CD4-positive, alpha-beta memory T cell (primary cell): ENCODE results near the gene RNF144A. TPM values are rescaled to one million over a fixed set of nuclear protein-coding genes. Genes with fewer than 3 reads are reported as not detected.

Experiments used
- CTCF ChIA-PET: fragments of 350-600 bp; sonication (Branson Sonifier 250); formaldehyde crosslinking; loops from one replicate; lab custom pipeline; 2021; ENCODE audit warnings: inconsistent platforms; ENCODE audit not compliant: partially characterized antibody; lab: Charles Lee
- POLR2A ChIA-PET: fragments of 350-600 bp; sonication (Branson Sonifier 250); formaldehyde crosslinking; loops from one replicate; lab custom pipeline; 2021; ENCODE audit not compliant: partially characterized antibody; lab: Charles Lee
- DNase-seq, 5 donors: peaks; one replicate each; pipeline versions ENCODE4 v3.0.0 to v3.0.0-alpha.2; 2020 to 2022; ENCODE audit warnings: mixed read lengths in 1 of 5
- H3K27ac ChIP-seq: one replicate; pipeline ENCODE4 v1.7.0; 2013; ENCODE audit warnings: low read depth, low read length
- H3K27me3 ChIP-seq: 2 replicates; pipeline ENCODE4 v1.7.0; 2013; ENCODE audit warnings: mild to moderate bottlenecking, low read length, moderate library complexity; ENCODE audit not compliant: insufficient read depth
- H3K36me3 ChIP-seq: 2 replicates; pipeline ENCODE4 v1.7.0; 2013; ENCODE audit warnings: mild to moderate bottlenecking, low read length, moderate library complexity; ENCODE audit not compliant: insufficient read depth
- H3K4me1 ChIP-seq: 2 replicates; pipeline ENCODE4 v1.7.0; 2013; ENCODE audit warnings: mild to moderate bottlenecking, low read length, moderate library complexity; ENCODE audit not compliant: insufficient read depth
- H3K4me3 ChIP-seq, 2 donors: one replicate each; pipeline ENCODE4 v1.7.0; 2013; ENCODE audit warnings: low read length in 2 of 2, mild to moderate bottlenecking in 1 of 2
- H3K9me3 ChIP-seq, 2 donors: one replicate each; pipeline ENCODE4 v1.7.0; 2013; ENCODE audit warnings: low read length in 2 of 2, control low read depth in 1 of 2; ENCODE audit not compliant: control insufficient read depth in 1 of 2
- H3K27ac Mint-ChIP-seq, 7 donors: one replicate each; pipeline ENCODE4 v1.8.0; 2020 to 2021; ENCODE audit warnings: mixed read lengths in 7 of 7, mild to moderate bottlenecking in 6 of 7, inconsistent platforms in 3 of 7, moderate library complexity in 3 of 7
- H3K27me3 Mint-ChIP-seq, 2 donors: one replicate each; pipeline ENCODE4 v1.8.0; 2020 to 2021; ENCODE audit warnings: mixed read lengths in 2 of 2
- H3K36me3 Mint-ChIP-seq, 2 donors: one replicate each; pipeline ENCODE4 v1.8.0; 2020 to 2021; ENCODE audit warnings: mixed read lengths in 2 of 2, inconsistent platforms in 1 of 2, mild to moderate bottlenecking in 1 of 2
- H3K4me1 Mint-ChIP-seq, 4 donors: one replicate each; pipeline ENCODE4 v1.8.0; 2020 to 2021; ENCODE audit warnings: mixed read lengths in 4 of 4, mild to moderate bottlenecking in 1 of 4
- H3K4me3 Mint-ChIP-seq, 8 donors: one replicate each; pipeline ENCODE4 v1.8.0; 2020 to 2021; ENCODE audit warnings: mixed read lengths in 8 of 8, mild to moderate bottlenecking in 7 of 8, moderate library complexity in 6 of 8, inconsistent platforms in 3 of 8
- H3K9me3 Mint-ChIP-seq, 8 donors: one replicate each; pipeline ENCODE4 v1.8.0; 2020 to 2021; ENCODE audit warnings: mixed read lengths in 8 of 8, mild to moderate bottlenecking in 5 of 8, inconsistent platforms in 3 of 8, moderate library complexity in 1 of 8
- intact Hi-C: fragments of 100-400 bp; cut with micrococcal nuclease; formaldehyde crosslinking; loops from one replicate; pipeline ENCODE4 v1.15.1; 2023
- polyA plus RNA-seq, 2 donors: library from polyadenylated mRNA; unstranded; fragments of 300-500 nt; fragmentation: Illumina TruSeq; gene quantifications; one replicate each; pipeline ENCODE4 v1.2.3, GENCODE V29; 2021
- total RNA-seq, 2 experiments: library from RNA; stranded (reverse); gene quantifications; one replicate each; pipeline ENCODE4 v1.2.3, GENCODE V29; 2021

RNF144A gene
- total and polyA plus RNA-seq, 4 experiments from 2014 or later, result 3.9 to 41.1 (median 23.8) TPM

DNA sequence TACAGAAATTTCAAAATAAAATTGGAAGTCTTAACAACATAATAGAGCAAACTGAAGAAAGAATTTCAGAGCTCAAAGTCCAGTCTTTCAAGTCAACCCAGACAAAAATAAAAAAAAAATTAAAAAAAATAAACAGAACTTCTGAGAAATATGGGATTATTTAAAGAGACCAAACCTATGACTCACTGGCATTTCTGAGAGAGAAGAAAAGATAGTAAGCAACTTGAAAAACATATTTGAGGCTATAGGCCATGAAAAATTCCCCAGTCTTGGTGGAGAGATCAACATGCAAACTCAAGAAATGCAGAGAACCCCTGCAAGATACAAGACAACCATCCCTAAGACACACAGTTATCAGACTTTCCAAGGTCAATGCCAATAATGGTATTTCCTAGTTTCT, 167.4 kb downstream of the RNF144A start:
- H3K36me3 ChIP-seq, result no peaks in the 10 kb centered on the region
- peaks cover 0 to 5% of the 10 kb centered on the region in 2 donors for H3K9me3 ChIP-seq
- H3K36me3 Mint-ChIP-seq, result peaks cover 4 to 15% of the 10 kb centered on the region in 2 donors
- H3K4me1 ChIP-seq, result no peaks in the 10 kb centered on the region
- no peaks in the 10 kb centered on the region for H3K27me3 ChIP-seq
- ChIA-PET POLR2A (no interaction called here), CTCF (interaction anchor here (0.7 to 1.9 kb wide), 4 partner anchors 11 to 188 kb away, joined by 3 to 5 read pairs (median 4); no protein-coding TSS in a partner anchor)
- no peak overlapping the region for H3K27ac ChIP-seq
- no peak for DNase-seq
- peaks cover 0 to 27% (median 15%) of the 10 kb centered on the region in 8 donors for H3K9me3 Mint-ChIP-seq
- H3K27me3 Mint-ChIP-seq, result no peaks in the 10 kb centered on the region
- peaks cover 0 to 2% (median under 1%) of the 10 kb centered on the region in 4 donors for H3K4me1 Mint-ChIP-seq
- no peak overlapping the region for H3K4me3 Mint-ChIP-seq
- no peak overlapping the region for H3K4me3 ChIP-seq
- intact Hi-C loops, result loop anchor here (1.0 kb wide), 1 partner anchor 47 kb away; no protein-coding TSS in a partner anchor
- no peak overlapping the region for H3K27ac Mint-ChIP-seq

DNA sequence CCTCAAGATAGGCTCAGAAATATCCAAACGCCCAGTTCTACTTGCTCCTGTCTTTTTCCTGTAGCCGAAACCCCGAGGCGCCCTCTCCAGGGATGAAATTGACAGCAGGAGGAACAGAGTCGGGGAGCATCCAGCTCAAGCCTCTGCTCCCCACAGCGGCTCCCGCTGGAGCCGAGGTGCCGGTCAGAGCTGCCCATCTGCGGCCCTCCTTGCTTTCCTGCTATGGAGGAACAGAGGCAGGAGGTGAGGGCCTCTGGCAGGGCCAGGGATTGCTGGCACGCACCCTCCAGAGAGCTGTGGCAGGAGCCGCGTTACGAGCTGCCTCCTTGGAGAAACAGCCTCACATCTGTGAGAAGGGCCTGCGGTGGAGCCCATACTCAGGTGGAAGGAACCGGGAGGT, 172.1 kb downstream of the RNF144A start:
- no peak overlapping the region for H3K27ac ChIP-seq
- Mint-ChIP-seq H3K4me1 (no peaks in the 10 kb centered on the region), H3K4me3 (no peak overlapping the region), H3K9me3 (peaks cover 0 to 12% (median 8%) of the 10 kb centered on the region in 8 donors), H3K27ac (no peak overlapping the region), H3K27me3 (peaks cover 0 to 1% of the 10 kb centered on the region in 2 donors), H3K36me3 (peaks cover 0 to 10% of the 10 kb centered on the region in 2 donors)
- CTCF ChIA-PET, result no interaction called here
- intact Hi-C loops, result no loop called here
- no peaks in the 10 kb centered on the region for H3K27me3 ChIP-seq
- H3K9me3 ChIP-seq, result no peaks in the 10 kb centered on the region
- POLR2A ChIA-PET, result no interaction called here
- H3K4me3 ChIP-seq, result no peak overlapping the region
- no peaks in the 10 kb centered on the region for H3K36me3 ChIP-seq
- no peaks in the 10 kb centered on the region for H3K4me1 ChIP-seq
- no peak for DNase-seq

GRCh38 chr2:7089898-7090510, 172.8 kb downstream of the RNF144A start:
- Mint-ChIP-seq H3K36me3 (peaks cover 0 to 10% of the 10 kb centered on the region in 2 donors), H3K27ac (no peak overlapping the region), H3K4me1 (no peaks in the 10 kb centered on the region), H3K27me3 (peaks cover 0 to 1% of the 10 kb centered on the region in 2 donors), H3K4me3 (no peak overlapping the region), H3K9me3 (peaks cover 0 to 7% (median 3%) of the 10 kb centered on the region in 8 donors)
- ChIA-PET POLR2A (no interaction called here), CTCF (no interaction called here)
- H3K36me3 ChIP-seq, result no peaks in the 10 kb centered on the region
- H3K9me3 ChIP-seq, result no peaks in the 10 kb centered on the region
- no peaks in the 10 kb centered on the region for H3K27me3 ChIP-seq
- no peaks in the 10 kb centered on the region for H3K4me1 ChIP-seq
- no peak overlapping the region for H3K4me3 ChIP-seq
- no peak for DNase-seq
- intact Hi-C loops, result no loop called here
- no peak overlapping the region for H3K27ac ChIP-seq

DNA sequence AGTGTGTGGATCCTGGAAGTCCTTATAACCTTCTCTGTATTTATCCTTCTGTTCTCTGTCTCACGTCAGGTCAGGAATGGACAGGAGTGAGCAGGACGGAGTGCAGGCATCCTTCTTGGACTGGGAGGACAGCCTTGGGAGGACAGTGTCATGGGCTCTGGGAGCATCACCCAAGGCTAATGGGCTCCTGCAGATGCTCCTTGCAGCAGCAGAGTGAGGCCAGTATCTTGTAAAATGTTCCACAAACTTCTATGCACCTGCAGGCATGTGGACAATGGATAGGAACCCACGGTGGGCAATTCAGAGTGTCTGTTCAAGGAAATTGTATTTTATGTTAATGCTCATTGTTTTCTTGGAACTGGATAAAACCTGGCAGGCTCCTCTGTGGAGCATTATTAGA, 176.2 kb downstream of the RNF144A start:
- CTCF ChIA-PET, result interaction anchor here (1.0 to 5.1 kb wide), 2 partner anchors 14 to 50 kb away, joined by 3 to 64 read pairs; no protein-coding TSS in a partner anchor
- H3K27ac Mint-ChIP-seq, result no peak overlapping the region
- intact Hi-C loops, result no loop called here

More for the DNA sequence above, 176.2 kb downstream of the RNF144A start:
- Mint-ChIP-seq H3K4me3 (no peak overlapping the region), H3K27me3 (peaks cover 0 to 1% of the 10 kb centered on the region in 2 donors), H3K4me1 (peaks cover 3 to 9% (median 5%) of the 10 kb centered on the region in 4 donors), H3K36me3 (peaks cover 0 to 6% of the 10 kb centered on the region in 2 donors), H3K9me3 (no peaks in the 10 kb centered on the region)
- POLR2A ChIA-PET, result no interaction called here
- Histone ChIP-seq H3K9me3 (no peaks in the 10 kb centered on the region), H3K4me1 (peaks cover 9% of the 10 kb centered on the region), H3K36me3 (no peaks in the 10 kb centered on the region), H3K27me3 (no peaks in the 10 kb centered on the region), H3K4me3 (no peak overlapping the region), H3K27ac (no peak overlapping the region)
- DNase-seq, result no peak

Other genes with a start within 250 kb of the RNF144A start
- 1 to 10 TPM; 3.5 to 4.1 TPM for gene CMPK2, start 51.5 kb upstream of the RNF144A start, total RNA-seq
- gene CMPK2, start 51.5 kb upstream of the RNF144A start, polyA plus RNA-seq, result 1 to 10 TPM; 6.3 to 9.7 TPM
- gene RSAD2, start 39.6 kb upstream of the RNF144A start, total RNA-seq, result 1 to 10 TPM; 3.8 to 4.9 TPM
- 10 to 100 TPM in 1 of 2 donors, 1 to 10 TPM in 1; 5.1 to 10.4 TPM for gene RSAD2, start 39.6 kb upstream of the RNF144A start, polyA plus RNA-seq